DLD1 (cell line): ENCODE results near the gene CATSPER3.
"Not testable (repeated sequence)": the region's sequence is repeated elsewhere in the genome, so short reads cannot be mapped to it uniquely, and the experiment has no call there.

Source experiments
- in situ Hi-C: cut with HindIII; loops from 2 replicates; pipeline ENCODE4 v1.10.0; 2017; ENCODE audit warnings: low sequenced_read_pairs

CATSPER3 gene

GRCh38 chr5:134969166-134969565, 1.5 kb downstream of the CATSPER3 start:
- in situ Hi-C loops = no loop called here

DNA sequence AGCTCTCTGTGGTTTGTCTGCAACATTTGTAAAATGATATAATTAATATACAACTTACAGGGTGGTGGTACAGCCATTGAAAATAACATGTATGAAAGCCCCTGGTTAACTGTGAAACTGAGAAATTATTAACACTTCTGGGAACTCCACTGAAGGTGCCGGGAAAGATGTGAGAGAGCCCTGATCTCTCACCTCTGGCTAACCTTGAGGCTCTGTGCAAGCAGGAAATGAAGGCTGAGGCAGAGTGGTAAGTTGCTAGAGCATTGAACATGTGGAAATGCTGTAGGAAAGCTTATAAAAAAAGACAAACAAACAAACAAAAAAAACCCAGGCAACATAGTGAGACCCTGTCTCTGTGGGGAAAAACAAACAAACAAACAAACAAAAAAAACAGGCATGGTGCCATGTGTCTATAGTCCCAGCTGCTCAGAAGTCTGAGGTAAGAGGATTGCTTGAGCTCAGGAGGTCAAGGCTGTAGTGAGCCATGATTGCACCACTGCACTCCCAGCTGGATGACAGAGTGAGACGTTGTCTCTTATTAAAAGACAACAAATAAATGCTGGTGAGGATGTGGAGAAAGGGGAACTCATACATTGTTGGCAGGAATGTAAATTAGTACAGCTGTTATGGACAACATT, 7.5 kb downstream of the CATSPER3 start:
- in situ Hi-C loops = no loop called here

- in situ Hi-C loops = no loop called here
These were observed 8.1 kb downstream of the CATSPER3 start for GRCh38 chr5:134975843-134976242.

GRCh38 chr5:134976841-134977240, 9.1 kb downstream of the CATSPER3 start:
- in situ Hi-C loops = no loop called here

GRCh38 chr5:134979416-134979815, 11.7 kb downstream of the CATSPER3 start:
- in situ Hi-C loops = no loop called here

DNA sequence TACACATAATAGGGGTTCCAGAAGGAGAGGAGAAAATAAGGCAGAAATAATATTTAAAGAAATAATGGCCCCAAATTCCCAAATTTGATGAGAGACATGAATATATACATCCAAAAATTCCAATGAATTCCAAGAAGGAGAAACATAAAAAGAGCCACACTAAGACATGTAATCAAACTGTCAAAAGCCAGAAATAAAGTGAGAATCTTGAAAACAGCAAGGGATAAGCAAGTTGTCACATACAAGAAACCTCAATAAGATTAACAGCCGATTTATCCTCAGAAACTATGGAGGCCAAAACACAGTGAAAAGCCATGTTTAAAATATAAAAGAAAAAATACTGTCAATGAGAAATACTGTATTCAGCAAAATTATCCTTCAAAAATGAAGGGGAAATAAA, 14.5 kb downstream of the CATSPER3 start:
- in situ Hi-C loops = no loop called here

- in situ Hi-C loops = no loop called here
These were observed 21.6 kb downstream of the CATSPER3 start for GRCh38 chr5:134989266-134989830.

- in situ Hi-C loops = not testable (repeated sequence)
These were observed 22.5 kb downstream of the CATSPER3 start for GRCh38 chr5:134990183-134990582.

- in situ Hi-C loops = no loop called here
These were observed 24.4 kb downstream of the CATSPER3 start for GRCh38 chr5:134992148-134992547.

DNA sequence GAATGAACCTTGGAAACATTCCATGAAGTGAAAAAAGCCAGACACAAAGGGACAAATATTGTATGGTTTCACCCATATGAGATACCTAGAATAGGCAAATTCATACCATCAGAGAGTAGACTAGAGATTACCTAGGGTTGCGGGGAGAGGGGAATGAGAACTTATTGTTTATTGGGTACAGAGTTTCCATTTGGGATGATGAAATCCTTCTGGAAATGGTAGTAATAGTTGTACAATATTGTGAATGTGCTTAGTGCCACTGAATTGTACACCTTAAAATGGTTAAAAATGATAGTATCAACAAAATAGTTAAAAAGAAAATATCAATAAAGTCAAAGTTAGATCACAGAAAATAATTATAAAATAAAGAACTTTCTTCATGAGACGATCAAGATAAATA, 25.5 kb downstream of the CATSPER3 start:
- in situ Hi-C loops = no loop called here

- in situ Hi-C loops = no loop called here
These were observed 27.0 kb downstream of the CATSPER3 start for GRCh38 chr5:134994560-134995156.

GRCh38 chr5:134995850-134996402, 28.2 kb downstream of the CATSPER3 start:
- in situ Hi-C loops = no loop called here

DNA sequence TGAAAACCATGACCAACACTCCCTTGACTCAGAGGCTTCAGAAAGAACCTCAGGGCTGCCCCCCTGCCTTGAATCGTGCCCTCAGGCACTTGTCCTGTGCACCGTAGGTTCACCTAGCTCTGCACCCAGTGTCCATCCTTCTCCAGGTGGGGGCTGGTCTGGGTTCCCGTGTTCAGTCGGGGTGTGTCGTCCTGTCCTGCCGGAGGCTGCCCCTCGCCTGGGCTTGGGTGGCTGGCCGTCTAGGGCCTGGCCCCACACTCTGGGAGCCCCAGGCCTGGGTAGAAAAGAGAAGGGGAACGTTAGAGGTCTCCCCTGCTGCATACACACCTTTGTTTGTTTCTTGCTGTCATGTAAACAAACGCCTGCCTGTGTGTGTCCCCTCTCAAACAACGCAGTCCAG, 29.3 kb downstream of the CATSPER3 start:
- in situ Hi-C loops = no loop called here

DNA sequence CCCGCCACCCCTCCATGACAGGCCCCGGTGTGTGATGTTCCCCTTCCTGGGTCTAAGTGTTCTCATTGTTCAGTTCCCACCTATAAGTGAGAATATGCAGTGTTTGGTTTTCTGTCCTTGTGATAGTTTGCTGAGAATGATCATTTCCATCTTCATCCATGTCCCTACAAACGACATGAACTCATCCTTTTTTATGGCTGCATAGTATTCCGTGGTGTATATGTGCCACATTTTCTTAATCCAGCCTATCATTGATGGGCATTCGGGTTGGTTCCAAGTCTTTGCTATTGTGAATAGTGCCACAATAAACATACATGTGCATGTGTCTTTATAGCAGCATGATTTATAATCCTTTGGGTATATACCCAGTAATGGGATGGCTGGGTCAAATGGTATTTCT, 30.4 kb downstream of the CATSPER3 start:
- in situ Hi-C loops = not testable (repeated sequence)

DNA sequence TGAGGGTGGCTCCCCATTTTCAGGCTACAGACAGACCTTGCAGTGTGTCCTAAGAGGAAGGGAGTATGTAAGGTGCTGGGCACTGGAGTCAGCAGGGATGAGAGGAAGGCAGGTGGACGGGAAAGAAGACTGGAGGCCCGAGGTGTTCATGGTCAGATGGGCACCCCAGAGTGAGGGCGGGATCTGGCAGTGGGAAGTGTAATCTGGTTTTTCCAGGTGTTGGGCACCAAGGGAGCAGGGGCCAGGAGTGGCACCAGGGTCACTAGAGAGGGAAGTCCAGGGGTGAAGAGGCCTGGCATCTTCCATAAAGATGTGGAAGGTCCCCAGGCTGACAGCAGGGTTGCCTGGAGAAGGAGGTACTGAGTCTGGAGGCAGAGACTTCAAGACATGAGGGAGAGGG, 36.7 kb downstream of the CATSPER3 start:
- in situ Hi-C loops = no loop called here

GRCh38 chr5:135005076-135005475, 37.4 kb downstream of the CATSPER3 start:
- in situ Hi-C loops = no loop called here

DNA sequence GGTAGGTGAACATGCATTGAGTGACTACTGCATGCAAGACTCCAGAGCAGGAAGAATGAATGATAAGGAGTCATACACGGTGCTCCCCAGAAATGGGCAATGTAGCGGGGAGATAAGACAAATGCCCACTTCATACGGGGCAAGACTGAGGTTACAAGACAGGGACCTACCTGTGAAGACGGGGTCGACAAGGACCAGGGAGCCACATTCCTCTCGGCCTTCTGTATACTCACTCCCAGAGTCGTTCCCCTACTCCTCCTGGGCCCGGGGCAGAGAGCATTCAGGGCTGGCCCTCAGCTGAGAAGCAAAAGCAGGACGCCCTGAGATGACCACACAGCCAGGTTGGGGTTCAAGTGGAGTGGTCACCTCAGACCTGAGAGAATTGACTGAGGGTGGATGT, 39.6 kb downstream of the CATSPER3 start:
- in situ Hi-C loops = no loop called here

GRCh38 chr5:135007749-135008363, 40.1 kb downstream of the CATSPER3 start:
- in situ Hi-C loops = no loop called here

- in situ Hi-C loops = no loop called here
These were observed 40.8 kb downstream of the CATSPER3 start for GRCh38 chr5:135008556-135008955.

DNA sequence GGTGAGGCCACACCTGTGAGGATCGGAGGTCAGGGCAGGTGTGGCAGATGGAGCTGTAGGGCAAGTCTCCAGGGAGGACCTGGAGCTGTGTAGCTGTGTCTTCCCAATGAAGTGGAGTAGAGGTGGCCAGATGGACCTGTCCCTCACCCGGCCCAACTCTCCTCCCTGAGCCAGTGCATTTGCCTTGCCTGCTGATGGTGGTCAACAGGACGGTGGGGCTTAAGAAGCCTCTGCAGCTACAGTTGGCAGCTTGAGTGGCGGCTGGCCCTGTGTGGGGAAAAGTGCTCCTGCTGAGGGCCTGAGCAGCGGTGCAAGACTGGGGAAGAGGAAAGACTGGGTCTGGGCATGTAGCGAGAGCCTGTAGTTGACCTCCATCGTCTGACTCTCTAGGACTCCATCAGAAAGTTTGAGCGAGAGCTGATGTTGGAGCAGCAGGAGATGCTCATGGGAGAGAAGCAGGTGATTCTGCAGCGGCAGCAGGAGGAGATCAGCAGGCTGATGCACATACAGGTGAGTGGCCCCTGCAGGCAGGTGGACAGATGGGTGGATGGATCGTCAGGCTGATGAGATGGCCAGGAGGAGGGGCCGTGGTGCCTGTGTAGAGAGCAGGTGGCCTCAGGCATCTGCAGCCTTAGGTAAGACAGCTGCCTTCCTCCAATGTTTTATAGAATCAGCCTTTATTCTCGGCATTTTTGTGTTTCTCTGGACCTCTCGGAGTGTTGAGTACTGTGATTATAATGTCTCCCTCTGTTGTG, 41.5 kb downstream of the CATSPER3 start:
- in situ Hi-C loops = no loop called here
